Glomerular visceral epithelial cell (primary cell): ENCODE results near the gene VAT1L.

ENCODE experiments used
- DNase-seq: peaks from one replicate; pipeline ENCODE4 v3.0.0-alpha.2; 2016; ENCODE audit errors: extremely low spot score

The VAT1L gene

DNA sequence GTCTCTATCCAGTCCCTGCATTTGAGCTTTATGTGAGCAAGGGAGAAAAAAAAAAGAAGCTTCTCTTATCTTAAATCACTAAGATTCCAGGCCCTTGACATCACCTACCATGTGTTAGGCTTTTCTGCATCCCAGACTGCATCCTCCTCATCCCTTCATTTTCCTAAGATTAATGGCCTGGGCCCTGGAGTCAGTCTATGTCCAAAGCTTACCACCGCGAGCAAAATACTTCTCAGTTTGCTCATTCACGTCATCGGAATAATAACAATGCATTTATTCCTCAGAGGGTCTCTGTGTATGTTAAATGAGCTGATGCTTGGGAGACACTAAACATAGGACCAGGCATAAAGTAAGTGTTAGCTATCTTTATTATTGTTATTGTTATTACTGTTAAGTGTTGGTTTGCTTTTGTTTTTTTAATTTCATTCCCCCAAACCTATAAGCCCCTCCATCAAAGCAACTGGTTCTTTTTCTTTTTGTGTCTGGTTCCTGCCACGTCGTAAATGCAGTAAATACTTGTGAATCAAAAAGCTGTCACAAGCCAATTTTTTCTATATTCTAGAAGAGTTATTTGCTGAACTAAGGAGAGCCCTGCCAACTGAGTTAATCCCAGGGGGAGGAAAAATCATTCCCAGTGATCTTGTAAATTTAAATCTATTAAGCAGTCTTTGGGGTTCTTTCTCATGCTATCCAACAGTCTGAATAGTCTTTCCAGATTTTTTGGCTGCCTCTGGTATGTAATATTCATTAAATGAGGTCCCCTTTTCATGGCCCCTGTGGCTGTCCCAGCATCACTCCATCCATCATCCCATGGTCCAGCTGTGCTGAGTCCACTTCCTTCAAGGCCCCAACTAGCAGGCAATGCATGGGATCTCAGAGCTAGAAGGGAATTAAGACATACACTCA lies 46.5 kb downstream of the VAT1L start:
- DNase-seq, result no peak

- DNase-seq, result no peak
These were observed 48.4 kb downstream of the VAT1L start for GRCh38 chr16:77836801-77837200.

- no peak for DNase-seq
These were observed 50.4 kb downstream of the VAT1L start for GRCh38 chr16:77838597-77839255.

DNA sequence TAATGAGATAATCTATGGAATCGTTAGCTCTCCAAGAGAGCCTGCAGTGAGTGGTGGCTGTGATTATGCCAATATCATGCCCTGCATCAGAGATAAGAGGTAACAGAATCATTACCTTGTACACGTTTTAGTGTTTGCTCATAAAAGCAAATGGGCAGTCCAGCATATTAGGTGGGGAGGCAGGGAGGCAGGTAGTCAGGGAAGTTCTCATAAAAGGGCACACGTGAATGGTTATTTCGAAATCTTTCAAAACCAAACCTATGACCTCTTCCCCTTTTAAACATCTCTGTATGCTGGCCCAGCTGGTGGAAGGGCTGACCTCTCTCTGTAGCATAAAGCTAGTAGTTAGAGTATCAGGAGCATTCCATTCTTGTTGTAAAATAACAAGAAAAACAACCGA lies 51.7 kb downstream of the VAT1L start:
- DNase-seq, result no peak

- DNase-seq, result no peak
These were observed 52.5 kb downstream of the VAT1L start for GRCh38 chr16:77840673-77841501.

DNA sequence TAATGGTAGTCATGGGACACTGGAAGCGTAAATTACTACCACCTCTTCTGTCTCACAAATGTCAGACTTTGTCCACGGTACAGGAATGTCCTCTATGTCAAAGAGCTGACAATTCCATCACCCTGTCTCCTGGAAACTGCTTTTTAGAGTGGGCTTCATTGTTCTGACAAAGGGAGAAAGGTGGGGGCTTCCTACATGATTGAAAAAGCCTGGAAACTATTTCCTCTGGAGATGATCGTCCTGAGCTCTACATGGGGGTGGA lies 53.1 kb downstream of the VAT1L start:
- no peak for DNase-seq

DNA sequence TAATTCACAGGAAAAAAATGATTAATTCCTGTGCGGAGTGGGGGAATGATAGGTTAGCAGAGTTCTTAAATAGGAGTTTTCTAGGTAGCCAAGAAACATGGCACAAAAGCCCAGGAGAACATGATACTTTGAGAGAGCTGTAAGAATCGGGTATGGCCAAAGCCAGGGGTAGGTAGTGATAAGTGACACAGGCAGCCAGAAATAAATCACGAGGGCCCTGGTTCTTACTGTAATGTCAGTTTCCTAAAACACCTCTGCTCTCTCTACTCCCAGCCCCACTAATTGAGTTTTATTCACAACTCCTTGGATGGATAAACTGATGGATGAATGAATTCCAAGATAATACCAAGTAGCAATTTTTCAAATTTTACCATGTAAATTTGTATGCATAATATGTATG lies 54.1 kb downstream of the VAT1L start:
- no peak for DNase-seq

- no peak for DNase-seq
These were observed 55.0 kb downstream of the VAT1L start for GRCh38 chr16:77843405-77843804.

- DNase-seq, result no peak
These were observed 56.4 kb downstream of the VAT1L start for GRCh38 chr16:77844801-77845200.

- no peak for DNase-seq
These were observed 61.4 kb downstream of the VAT1L start for GRCh38 chr16:77849646-77850258.

DNA sequence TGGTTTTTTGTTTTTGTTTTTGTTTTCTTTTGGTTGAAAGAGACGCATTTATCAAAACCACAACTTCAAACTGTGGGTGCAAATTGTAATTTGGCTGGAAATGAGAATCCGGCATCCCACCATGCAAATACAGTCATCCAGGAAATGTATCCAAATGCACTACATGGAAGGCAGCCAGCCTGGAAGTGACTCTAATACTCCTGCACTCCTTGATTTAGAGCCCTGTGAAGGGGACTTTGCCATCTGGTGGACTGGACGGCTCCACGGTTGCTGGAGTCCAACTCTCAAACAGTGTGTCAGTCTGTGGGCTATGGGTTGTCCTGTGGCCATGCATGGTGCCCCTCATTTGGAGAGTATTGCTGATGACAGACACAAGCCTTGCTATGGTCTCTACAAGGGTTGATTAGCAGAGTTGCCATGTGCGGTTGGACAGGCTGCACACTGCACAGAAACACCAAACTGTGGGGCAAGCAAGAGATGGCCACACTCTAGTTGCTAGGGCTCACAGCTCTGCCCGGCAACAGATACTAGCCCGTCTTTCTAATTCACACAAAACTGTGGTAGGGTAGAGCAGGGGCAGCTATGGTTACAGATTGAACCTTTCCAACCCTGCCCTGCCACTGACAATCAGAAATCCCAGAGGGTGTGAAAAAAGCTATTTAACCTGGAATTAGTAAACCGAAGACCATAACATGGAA lies 62.4 kb downstream of the VAT1L start:
- DNase-seq, result no peak

DNA sequence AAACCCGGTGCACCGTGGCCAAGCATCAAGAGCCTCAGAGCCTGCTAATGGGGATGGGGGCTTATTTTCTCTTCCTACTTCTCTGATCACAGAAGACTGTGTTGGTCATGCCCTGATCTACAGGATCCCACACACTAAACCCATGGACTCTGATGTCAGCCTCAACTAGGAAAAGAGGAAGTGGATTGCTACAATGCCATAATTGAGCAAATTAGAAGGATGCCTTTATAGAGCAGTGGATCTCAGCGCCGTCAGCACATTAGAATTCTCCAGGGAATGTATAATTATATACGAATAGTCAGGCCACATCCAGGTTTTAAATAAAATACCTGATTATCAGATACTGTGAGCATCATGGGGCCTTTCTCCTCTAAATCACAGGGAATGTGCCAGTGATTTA lies 64.8 kb downstream of the VAT1L start:
- DNase-seq, result no peak

DNA sequence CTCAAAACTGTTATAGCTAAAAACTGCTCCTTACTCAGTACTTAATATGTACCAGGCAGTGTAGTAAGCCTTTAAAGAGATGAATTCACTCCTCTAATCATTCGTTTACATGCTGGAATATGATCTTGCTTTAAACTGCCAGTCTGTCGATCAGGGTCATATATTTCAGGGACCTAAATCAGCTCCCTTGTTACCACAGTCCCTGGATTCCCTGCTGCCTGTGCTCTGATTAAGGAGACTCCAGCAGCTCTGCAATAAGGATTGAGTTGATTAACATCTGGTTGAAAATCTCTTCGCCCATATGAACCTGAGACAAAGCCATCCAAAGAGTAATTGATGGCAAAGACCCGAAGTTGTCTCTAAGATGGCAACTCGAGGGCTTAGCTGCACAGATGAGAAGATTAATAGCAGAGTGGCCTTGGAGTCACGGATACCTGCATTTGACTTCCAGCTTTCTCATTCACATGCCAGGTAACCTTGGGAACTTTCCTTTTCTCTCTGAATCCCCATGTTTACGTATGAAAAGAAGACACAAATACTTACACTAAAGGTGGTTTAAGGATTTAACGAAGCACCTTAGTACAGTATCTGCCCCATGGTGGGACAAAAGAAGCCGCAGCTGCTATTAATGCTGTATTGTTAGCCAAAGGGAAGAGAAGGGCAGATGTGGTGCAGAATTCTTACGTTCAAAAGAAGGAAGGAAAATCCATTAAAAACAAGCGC lies 68.2 kb downstream of the VAT1L start:
- no peak for DNase-seq

DNA sequence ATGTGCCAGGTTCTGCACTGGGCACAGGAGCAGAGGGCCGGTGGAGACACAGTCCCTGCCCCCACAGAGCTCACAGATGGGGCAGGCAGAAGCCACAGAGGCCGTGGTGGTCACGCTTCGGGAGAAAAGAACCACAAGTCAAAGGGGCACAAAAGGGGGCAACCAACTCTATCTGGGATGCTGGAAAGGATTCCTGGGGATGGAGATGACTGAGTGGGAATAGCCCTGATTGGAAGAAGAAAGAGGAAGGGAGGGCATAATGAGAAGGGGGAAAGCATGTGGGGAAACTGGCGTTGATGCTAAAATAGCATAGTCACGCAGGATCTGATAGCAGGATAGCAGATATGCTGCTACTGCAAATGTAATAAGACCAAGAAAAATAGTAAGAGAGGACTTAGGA lies 69.7 kb downstream of the VAT1L start:
- no peak for DNase-seq

DNA sequence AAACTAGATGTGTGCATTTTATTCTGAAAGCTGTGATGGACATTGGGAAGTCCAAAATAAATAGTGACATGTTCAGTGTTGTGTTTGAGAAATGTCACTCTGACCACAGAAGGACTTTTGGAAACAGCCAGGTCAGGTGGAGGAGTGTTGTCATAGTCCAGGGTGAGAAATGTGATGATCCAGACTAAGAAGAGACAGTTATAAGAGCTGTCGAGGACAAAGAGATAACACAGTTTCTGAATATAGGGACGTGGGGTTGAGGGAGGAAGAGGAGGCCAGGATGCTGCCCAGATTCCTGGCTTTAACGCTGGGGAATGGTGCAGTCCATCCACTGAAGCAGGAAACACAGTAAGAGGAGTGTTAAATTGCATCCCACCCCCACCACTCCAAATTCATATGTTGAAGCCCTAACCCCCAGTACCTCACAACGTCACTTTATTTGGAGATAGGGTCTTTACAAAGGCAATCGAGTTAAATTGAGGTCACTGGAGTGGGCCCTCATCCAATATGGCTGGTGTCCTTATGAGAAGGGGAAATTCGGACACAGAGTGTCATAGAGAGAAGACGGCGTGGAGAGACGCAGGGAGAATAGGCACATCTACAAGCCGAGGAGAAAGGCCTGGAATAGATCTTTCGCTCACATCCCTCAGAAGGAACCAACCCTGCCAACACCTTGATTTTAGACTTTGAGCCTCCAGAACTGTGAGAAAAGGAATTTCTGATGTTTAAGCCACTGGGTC lies 71.3 kb downstream of the VAT1L start:
- DNase-seq, result no peak

DNA sequence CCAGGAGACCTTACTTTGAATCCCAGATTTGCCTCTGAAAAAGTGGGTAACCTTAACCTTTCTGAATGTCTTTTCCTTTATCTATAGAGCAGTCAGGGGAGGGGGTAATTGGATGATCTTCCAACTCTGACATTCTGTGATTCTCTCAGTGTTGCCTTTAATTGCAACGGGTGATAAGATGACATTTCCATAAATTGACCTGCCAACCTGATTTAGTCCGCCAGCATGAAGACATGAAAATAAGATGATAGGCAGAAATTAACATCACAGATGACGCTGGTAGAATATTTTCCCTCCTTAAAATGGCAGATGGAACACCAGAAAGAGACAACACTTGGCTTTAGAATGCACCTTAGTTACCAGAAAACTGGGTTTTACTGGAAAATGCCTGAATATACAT lies 72.6 kb downstream of the VAT1L start:
- no peak for DNase-seq

DNA sequence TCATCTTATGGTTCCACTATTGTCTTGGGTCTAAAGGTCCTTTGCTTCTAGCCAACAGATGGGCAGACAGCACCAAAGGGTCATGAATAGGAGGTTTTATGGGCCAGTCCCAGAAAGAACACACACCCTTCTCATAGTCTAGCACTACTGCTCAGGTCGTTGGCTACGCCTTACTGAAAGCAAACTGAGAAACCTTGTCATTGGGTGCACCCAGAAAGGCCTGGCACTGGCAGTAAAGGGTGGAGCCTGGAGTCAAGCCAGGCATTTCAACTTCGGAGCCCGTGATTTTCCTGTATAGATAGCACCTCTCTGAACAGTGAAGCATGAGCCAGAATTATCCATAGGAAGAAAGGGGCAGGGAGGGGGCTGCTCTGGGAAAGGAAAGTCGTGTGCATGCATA lies 74.9 kb downstream of the VAT1L start:
- DNase-seq, result no peak

GRCh38 chr16:77866752-77867151 lies 78.4 kb downstream of the VAT1L start:
- DNase-seq, result no peak

DNA sequence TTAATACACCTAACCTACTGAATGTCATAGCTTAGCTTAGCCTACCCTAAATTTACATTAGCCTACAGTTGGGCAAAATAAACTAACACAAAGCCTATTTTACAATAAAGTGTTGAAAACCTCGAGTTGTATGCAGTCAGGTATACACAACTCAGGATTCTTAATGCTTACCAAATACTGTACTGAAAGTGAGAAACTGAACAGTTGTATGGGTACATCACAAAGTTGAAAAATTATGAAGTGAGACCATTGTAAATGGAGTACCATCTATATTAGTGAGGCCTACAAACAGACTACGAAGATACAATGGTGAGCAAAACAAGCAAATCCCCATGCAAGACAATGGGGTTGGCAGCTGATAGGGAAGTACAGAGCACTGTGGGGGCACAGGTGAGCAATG lies 79.7 kb downstream of the VAT1L start:
- DNase-seq, result no peak

GRCh38 chr16:77868478-77868877 lies 80.1 kb downstream of the VAT1L start:
- no peak for DNase-seq
